ENCODE results near the gene TRIO. TPM values are rescaled to one million over a fixed set of nuclear protein-coding genes. Genes with fewer than 3 reads are reported as not detected.

The TRIO gene
- total RNA-seq, 1 donor from 2014 or later, result 148 TPM

GRCh38 chr5:14297697-14298096 lies 154.6 kb downstream of the TRIO start:
- Histone ChIP-seq H3K27me3 (no peaks in the 10 kb centered on the region), H3K4me1 (no peaks in the 10 kb centered on the region), H3K36me3 (peaks cover 64% of the 10 kb centered on the region), H3K9me3 (no peaks in the 10 kb centered on the region), H3K4me3 (no peak overlapping the region), H3K27ac (no peak overlapping the region)
- ATAC-seq (no peak), DNase-seq (no peak)
- no peak for TF ChIP-seq CTCF (IDR thresholded peaks at IDR 0.05)
- intact Hi-C loops (cut with DNase I), result no loop called here

GRCh38 chr5:14298126-14298847 lies 155.1 kb downstream of the TRIO start:
- no peaks in the 10 kb centered on the region for H3K9me3 ChIP-seq

GRCh38 chr5:14299666-14300065 lies 156.5 kb downstream of the TRIO start:
- Histone ChIP-seq H3K4me1 (no peaks in the 10 kb centered on the region), H3K27ac (no peak overlapping the region), H3K27me3 (no peaks in the 10 kb centered on the region), H3K36me3 (peaks cover 59% of the 10 kb centered on the region), H3K9me3 (no peaks in the 10 kb centered on the region), H3K4me3 (no peak overlapping the region)
- TF ChIP-seq CTCF (IDR thresholded peaks at IDR 0.05), result no peak
- no peak for DNase-seq
- intact Hi-C loops (cut with DNase I), result no loop called here
- no peak for ATAC-seq

More at GRCh38 chr5:14298126-14298847, 155.1 kb downstream of the TRIO start:
- Histone ChIP-seq H3K4me1 (no peaks in the 10 kb centered on the region), H3K36me3 (peaks cover 58% of the 10 kb centered on the region), H3K4me3 (no peak overlapping the region), H3K27ac (no peak overlapping the region), H3K27me3 (no peaks in the 10 kb centered on the region)
- intact Hi-C loops (cut with DNase I), result no loop called here
- no peak for ATAC-seq
- DNase-seq, result no peak
- no peak for TF ChIP-seq CTCF (IDR thresholded peaks at IDR 0.05)

- TF ChIP-seq CTCF (IDR thresholded peaks at IDR 0.05), result no peak
- peaks cover 63% of the 10 kb centered on the region for H3K36me3 ChIP-seq
- DNase-seq, result no peak
- no peak overlapping the region for H3K27ac ChIP-seq
- no peaks in the 10 kb centered on the region for H3K27me3 ChIP-seq
- no peak for ATAC-seq
- H3K9me3 ChIP-seq, result no peaks in the 10 kb centered on the region
- no peak overlapping the region for H3K4me3 ChIP-seq
- intact Hi-C loops (cut with DNase I), result no loop called here
- H3K4me1 ChIP-seq, result no peaks in the 10 kb centered on the region
These were observed 158.0 kb downstream of the TRIO start for GRCh38 chr5:14301186-14301585.

- H3K27me3 ChIP-seq, result no peaks in the 10 kb centered on the region
- no peak overlapping the region for H3K4me3 ChIP-seq
- no peaks in the 10 kb centered on the region for H3K4me1 ChIP-seq
- intact Hi-C loops (cut with DNase I), result no loop called here
- ATAC-seq (no peak), DNase-seq (no peak)
- no peak for TF ChIP-seq CTCF (IDR thresholded peaks at IDR 0.05)
- H3K27ac ChIP-seq, result no peak overlapping the region
- H3K9me3 ChIP-seq, result no peaks in the 10 kb centered on the region
- peaks cover 66% of the 10 kb centered on the region for H3K36me3 ChIP-seq
These were observed 159.2 kb downstream of the TRIO start for GRCh38 chr5:14302330-14302729.

Measured in upper lobe of right lung (tissue), 1 donor.